Natural killer cell (primary cell): ENCODE data around the gene USP36. TPM values are rescaled to one million over a fixed set of nuclear protein-coding genes. Genes with fewer than 3 reads are reported as not detected.

Source experiments
- ATAC-seq, 3 donors: fragments of 150-1000 bp in 2 of 3; fragments of 200-7000 bp in 1 of 3; cut with Tn5 transposase; 1 replicate in 1 of 3; 2 replicates in 2 of 3; pipeline ENCODE4 v1.10.0; 2021; ENCODE audit warnings: mild to moderate bottlenecking in 2 of 3, moderate library complexity in 2 of 3
- DNase-seq, 2 donors: peaks; one replicate each; pipeline versions ENCODE4 v3.0.0 to v3.0.0-alpha.2; 2013 to 2021; ENCODE audit warnings: mixed read lengths in 1 of 2
- H3K27ac ChIP-seq: one replicate; pipeline ENCODE4 v1.5.1; 2013; ENCODE audit warnings: mild to moderate bottlenecking, low read length
- H3K27me3 ChIP-seq: one replicate; pipeline ENCODE4 v1.6.1; 2013; ENCODE audit warnings: low read length; ENCODE audit not compliant: control insufficient read depth, insufficient read depth
- H3K36me3 ChIP-seq: one replicate; pipeline ENCODE4 v1.6.1; 2013; ENCODE audit warnings: low read length; ENCODE audit not compliant: control insufficient read depth, insufficient read depth
- H3K4me1 ChIP-seq: one replicate; pipeline ENCODE4 v1.6.1; 2013; ENCODE audit warnings: low read length; ENCODE audit not compliant: control insufficient read depth, insufficient read depth
- H3K4me3 ChIP-seq: one replicate; pipeline ENCODE4 v1.5.1; 2013; ENCODE audit warnings: low read length
- H3K9me3 ChIP-seq: one replicate; pipeline ENCODE4 v1.6.1; 2013; ENCODE audit warnings: low read length; ENCODE audit not compliant: control insufficient read depth, insufficient read depth
- H3K27ac Mint-ChIP-seq, 2 donors: one replicate each; pipeline ENCODE4 v1.8.0; 2022; ENCODE audit warnings: mild to moderate bottlenecking in 2 of 2, mixed read lengths in 2 of 2, moderate library complexity in 1 of 2
- H3K27me3 Mint-ChIP-seq, 2 donors: one replicate each; pipeline ENCODE4 v1.8.0; 2022; ENCODE audit warnings: low read depth in 2 of 2, mixed read lengths in 2 of 2
- H3K36me3 Mint-ChIP-seq: one replicate; pipeline ENCODE4 v1.8.0; 2022; ENCODE audit warnings: mixed read lengths
- H3K4me1 Mint-ChIP-seq, 2 donors: one replicate each; pipeline ENCODE4 v1.8.0; 2022; ENCODE audit warnings: mixed read lengths in 2 of 2
- H3K4me3 Mint-ChIP-seq: one replicate; pipeline ENCODE4 v1.8.0; 2022; ENCODE audit warnings: mild to moderate bottlenecking, moderate library complexity, mixed read lengths
- H3K9me3 Mint-ChIP-seq, 2 donors: one replicate each; pipeline ENCODE4 v1.8.0; 2022; ENCODE audit warnings: mixed read lengths in 2 of 2
- WGBS: methylation state at CpG from one replicate; pipeline ENCODE4 v1.1.7; 2013; ENCODE audit warnings: missing lambda C conversion rate; ENCODE audit not compliant: insufficient coverage; 5-methylcytosine and 5-hydroxymethylcytosine counted together
- intact Hi-C: fragments of 100-400 bp; cut with micrococcal nuclease; formaldehyde crosslinking; loops from one replicate; pipeline ENCODE4 v1.14.2; 2022
- total RNA-seq, 4 donors: library from RNA; stranded (reverse); fragments of 120-200 nt in 1 of 4; gene quantifications; one replicate each; pipeline versions ENCODE4 v1.2.3 to v1.2.4, GENCODE V29; 2013 to 2022
- TF ChIP-seq, protein P1 (sequence below): fragments of 200-600 bp; IDR thresholded peaks from one replicate; pipeline ENCODE4 v1.8.0; 2022; ENCODE audit warnings: antibody characterized with exemption

The USP36 gene
- total RNA-seq, 3 donors from 2014 or later (not counting 1 experiment from before 2014, with no cell fraction given): 241 to 304 (median 270) TPM

DNA sequence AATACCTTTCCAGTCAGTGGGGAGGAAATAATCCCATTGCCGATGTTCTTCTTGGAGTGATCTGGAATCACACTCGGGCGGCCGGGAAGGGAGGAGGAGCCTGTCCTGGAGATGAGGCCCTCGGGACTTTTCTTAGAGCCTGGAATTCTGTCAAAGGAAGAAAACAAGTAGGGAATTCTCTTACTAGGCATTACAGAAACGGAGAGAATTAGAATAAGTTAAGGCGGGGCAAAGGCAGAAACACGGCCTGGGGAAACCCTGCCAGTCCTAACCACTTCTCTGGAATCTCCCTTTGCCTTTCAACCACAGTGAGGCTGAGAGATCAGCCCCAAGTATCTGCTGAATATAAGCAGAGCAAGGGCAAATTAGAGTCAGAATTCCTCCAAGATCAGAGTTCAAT, 27.8 kb downstream of the USP36 start:
- TF ChIP-seq, protein P1, sequence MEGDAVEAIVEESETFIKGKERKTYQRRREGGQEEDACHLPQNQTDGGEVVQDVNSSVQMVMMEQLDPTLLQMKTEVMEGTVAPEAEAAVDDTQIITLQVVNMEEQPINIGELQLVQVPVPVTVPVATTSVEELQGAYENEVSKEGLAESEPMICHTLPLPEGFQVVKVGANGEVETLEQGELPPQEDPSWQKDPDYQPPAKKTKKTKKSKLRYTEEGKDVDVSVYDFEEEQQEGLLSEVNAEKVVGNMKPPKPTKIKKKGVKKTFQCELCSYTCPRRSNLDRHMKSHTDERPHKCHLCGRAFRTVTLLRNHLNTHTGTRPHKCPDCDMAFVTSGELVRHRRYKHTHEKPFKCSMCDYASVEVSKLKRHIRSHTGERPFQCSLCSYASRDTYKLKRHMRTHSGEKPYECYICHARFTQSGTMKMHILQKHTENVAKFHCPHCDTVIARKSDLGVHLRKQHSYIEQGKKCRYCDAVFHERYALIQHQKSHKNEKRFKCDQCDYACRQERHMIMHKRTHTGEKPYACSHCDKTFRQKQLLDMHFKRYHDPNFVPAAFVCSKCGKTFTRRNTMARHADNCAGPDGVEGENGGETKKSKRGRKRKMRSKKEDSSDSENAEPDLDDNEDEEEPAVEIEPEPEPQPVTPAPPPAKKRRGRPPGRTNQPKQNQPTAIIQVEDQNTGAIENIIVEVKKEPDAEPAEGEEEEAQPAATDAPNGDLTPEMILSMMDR: no peak
- Mint-ChIP-seq H3K9me3 (no peaks in the 10 kb centered on the region), H3K27me3 (no peaks in the 10 kb centered on the region), H3K27ac (no peak overlapping the region), H3K4me3 (no peak overlapping the region), H3K36me3 (peaks cover 23% of the 10 kb centered on the region), H3K4me1 (peaks cover 11 to 13% of the 10 kb centered on the region in 2 donors)
- DNase-seq (peak in 1 of 2 donors; percentile 71), ATAC-seq (no peak)
- WGBS: 89% methylated on average over 8 of the region's 8 CpGs
- Histone ChIP-seq H3K27me3 (no peaks in the 10 kb centered on the region), H3K9me3 (no peaks in the 10 kb centered on the region), H3K27ac (no peak overlapping the region), H3K4me3 (no peak overlapping the region), H3K4me1 (peaks cover 20% of the 10 kb centered on the region), H3K36me3 (peaks cover 76% of the 10 kb centered on the region)
- intact Hi-C loops: no loop called here

DNA sequence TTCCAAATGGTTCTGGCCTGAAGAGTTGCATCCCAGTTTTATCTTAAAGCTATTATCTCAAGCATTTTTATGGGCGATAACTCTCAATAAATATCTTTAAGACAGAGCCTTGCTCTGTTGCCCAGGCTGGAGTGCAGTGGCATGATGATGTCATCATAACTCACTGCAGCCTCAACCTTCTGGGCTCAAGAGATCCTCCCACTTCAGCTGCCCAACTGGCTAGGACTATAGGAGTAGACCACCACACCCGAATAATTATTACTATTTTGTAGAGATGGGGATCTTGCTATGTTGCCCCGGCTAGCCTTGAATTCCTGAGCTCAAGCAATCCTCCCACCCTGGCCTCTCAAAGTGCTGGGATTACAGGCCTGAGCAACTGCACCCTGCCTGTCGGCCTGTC, 32.5 kb downstream of the USP36 start:
- 88% methylated on average over 1 of the region's 4 CpGs for WGBS
- peaks cover 18% of the 10 kb centered on the region for H3K4me1 ChIP-seq
- no peak overlapping the region for H3K4me3 Mint-ChIP-seq
- H3K36me3 ChIP-seq: peaks cover 83% of the 10 kb centered on the region
- no peak overlapping the region for H3K4me3 ChIP-seq
- intact Hi-C loops: no loop called here
- H3K27ac Mint-ChIP-seq: peak overlapping the region; percentile 12 to 32
- H3K27ac ChIP-seq: no peak overlapping the region
- ATAC-seq (no peak), DNase-seq (no peak)
- no peaks in the 10 kb centered on the region for H3K27me3 ChIP-seq
- H3K36me3 Mint-ChIP-seq: peaks cover 18% of the 10 kb centered on the region
- no peaks in the 10 kb centered on the region for H3K9me3 Mint-ChIP-seq
- no peaks in the 10 kb centered on the region for H3K9me3 ChIP-seq
- no peaks in the 10 kb centered on the region for H3K27me3 Mint-ChIP-seq
- TF ChIP-seq, protein P1: no peak
- H3K4me1 Mint-ChIP-seq: peaks cover 14 to 16% of the 10 kb centered on the region in 2 donors

DNA sequence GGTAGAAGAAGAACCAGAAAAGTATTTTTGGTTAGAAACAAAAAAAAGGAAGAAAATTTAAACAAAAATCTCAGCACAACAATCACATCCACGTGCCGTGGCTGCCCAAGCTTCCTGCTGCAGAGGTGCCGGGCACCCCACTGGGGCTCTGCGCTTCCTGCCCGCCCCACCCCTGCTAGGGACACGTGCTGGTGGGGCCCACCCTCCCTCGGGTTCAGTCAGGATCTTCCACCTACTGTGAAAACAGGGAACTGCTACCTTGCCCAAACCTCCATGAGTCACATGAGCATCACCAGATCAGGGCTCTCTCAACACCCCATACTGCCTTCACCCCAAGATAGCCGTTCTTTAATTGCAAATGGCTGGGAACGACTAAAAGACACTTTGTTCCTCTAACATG, 34.2 kb downstream of the USP36 start:
- ATAC-seq: peak; percentile 39 to 66 (median 45)
- Histone ChIP-seq H3K9me3 (no peaks in the 10 kb centered on the region), H3K27ac (peak overlapping the region; percentile 34), H3K36me3 (peaks cover 75% of the 10 kb centered on the region), H3K4me1 (peaks cover 21% of the 10 kb centered on the region), H3K27me3 (no peaks in the 10 kb centered on the region), H3K4me3 (no peak overlapping the region)
- intact Hi-C loops: no loop called here
- TF ChIP-seq, protein P1: no peak
- Mint-ChIP-seq H3K36me3 (peaks cover 18% of the 10 kb centered on the region), H3K9me3 (no peaks in the 10 kb centered on the region), H3K27me3 (no peaks in the 10 kb centered on the region), H3K4me3 (no peak overlapping the region), H3K27ac (peak overlapping the region; percentile 12 to 58), H3K4me1 (peaks cover 14 to 20% of the 10 kb centered on the region in 2 donors)
- peak in 1 of 2 donors; percentile 59 for DNase-seq
- WGBS: 34% methylated on average over 9 of the region's 9 CpGs

DNA sequence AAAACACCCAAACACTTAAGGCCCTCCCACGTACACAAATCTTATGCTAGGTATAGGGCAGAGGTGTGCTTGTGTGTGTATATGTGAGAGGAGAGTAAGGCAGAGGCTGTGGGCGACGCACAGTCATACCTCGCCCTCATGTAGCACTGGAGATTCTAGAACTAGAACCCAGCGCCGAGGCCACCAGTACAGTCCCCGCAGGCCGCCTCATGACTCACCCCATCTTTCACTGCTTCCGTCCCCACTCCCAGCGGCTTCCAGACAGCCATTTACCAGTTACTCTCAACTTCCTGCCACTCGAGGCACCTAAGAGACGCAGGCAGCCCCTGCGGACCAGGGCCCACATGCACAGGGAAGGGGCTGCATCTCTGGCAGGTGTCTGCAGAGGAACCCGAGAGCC, 35.3 kb downstream of the USP36 start:
- WGBS: 76% methylated on average over 13 of the region's 14 CpGs
- H3K27ac ChIP-seq: no peak overlapping the region
- TF ChIP-seq, protein P1: no peak
- H3K36me3 Mint-ChIP-seq: peaks cover 18% of the 10 kb centered on the region
- no peak overlapping the region for H3K4me3 Mint-ChIP-seq
- DNase-seq (peak in 1 of 2 donors; percentile 77), ATAC-seq (peak in 1 of 3 donors; percentile 18)
- peaks cover 21% of the 10 kb centered on the region for H3K4me1 ChIP-seq
- peaks cover 69% of the 10 kb centered on the region for H3K36me3 ChIP-seq
- H3K4me3 ChIP-seq: no peak overlapping the region
- H3K4me1 Mint-ChIP-seq: peaks cover 14 to 24% of the 10 kb centered on the region in 2 donors
- peak overlapping the region; percentile 13 to 58 for H3K27ac Mint-ChIP-seq
- no peaks in the 10 kb centered on the region for H3K27me3 ChIP-seq
- H3K9me3 ChIP-seq: no peaks in the 10 kb centered on the region
- intact Hi-C loops: no loop called here
- no peaks in the 10 kb centered on the region for H3K27me3 Mint-ChIP-seq
- no peaks in the 10 kb centered on the region for H3K9me3 Mint-ChIP-seq
